ENCODE results near the gene KRTAP10-7. TPM values are rescaled to one million over a fixed set of nuclear protein-coding genes. Genes with fewer than 3 reads are reported as not detected.

The KRTAP10-7 gene
- total RNA-seq, 1 experiment from 2014 or later, result not detected

DNA sequence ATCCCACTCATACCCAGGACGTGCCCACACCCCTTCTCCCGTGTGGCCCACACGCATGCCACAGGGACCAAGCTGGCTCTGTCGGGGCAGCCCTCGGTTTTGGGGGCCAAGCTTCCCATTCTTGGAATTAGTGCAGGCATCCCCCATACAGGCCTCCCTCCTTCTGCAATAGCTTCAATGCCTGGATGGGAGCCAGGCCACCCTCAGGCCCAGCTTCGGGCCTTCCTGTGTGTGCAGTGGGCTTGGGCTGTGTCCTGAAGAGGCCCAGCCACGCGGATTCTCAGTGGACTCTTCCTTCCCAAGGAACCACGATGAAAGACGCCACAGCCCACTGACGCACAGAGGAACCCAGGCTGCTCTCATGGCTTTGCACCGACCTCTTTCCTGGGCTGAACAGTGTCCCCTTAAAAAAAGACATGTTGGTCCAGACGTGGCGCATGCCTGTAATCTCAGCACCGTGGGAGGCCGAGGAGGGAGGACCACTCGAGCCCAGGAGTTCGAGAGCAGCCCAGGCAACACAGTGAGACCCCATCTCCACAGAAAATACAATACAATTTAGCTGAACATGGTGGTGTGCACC lies 49.2 kb downstream of the KRTAP10-7 start:
- Mint-ChIP-seq H3K4me1 (peaks cover 14 to 20% of the 10 kb centered on the region in 2 experiments), H3K27me3 (ENCODE audit: low read depth) (peaks cover 15% of the 10 kb centered on the region), H3K27ac (no peak overlapping the region; a peak in 1 of 7 replicates), H3K36me3 (ENCODE audit: insufficient read depth in 1 of 3, low read depth in 3 of 3) (peaks cover 11 to 16% (median 11%) of the 10 kb centered on the region in 3 experiments), H3K4me3 (no peak overlapping the region), H3K9me3 (peaks cover 15 to 19% of the 10 kb centered on the region in 2 experiments)
- no peaks in the 10 kb centered on the region for H3K4me1 ChIP-seq (ENCODE audit: insufficient read depth, low read length)
- no CpG with 5 or more reads among the region's 18 CpGs for WGBS (ENCODE audit: extremely low coverage, insufficient read length, low lambda C conversion rate)
- no peak overlapping the region for H2BK20ac ChIP-seq (ENCODE audit: low read depth, low read length, poor library complexity, severe bottlenecking)
- H3K27ac ChIP-seq (ENCODE audit: insufficient read length, low read depth, low read length), result no peak overlapping the region
- no peaks in the 10 kb centered on the region for H4K20me1 ChIP-seq (ENCODE audit: control insufficient read depth, insufficient read depth, insufficient read length)
- no peak overlapping the region for H2AFZ ChIP-seq (ENCODE audit: low read length)
- H3K4me2 ChIP-seq (ENCODE audit: insufficient read depth, insufficient read length, low read length), result no peak overlapping the region
- no peak overlapping the region for H2BK120ac ChIP-seq (ENCODE audit: low read depth, low read length, poor library complexity, severe bottlenecking)
- no peak overlapping the region for H2BK5ac ChIP-seq (ENCODE audit: insufficient read length, low read length)
- no peaks in the 10 kb centered on the region for H3K79me2 ChIP-seq (ENCODE audit: insufficient read depth, low read length)
- DNase-seq, result no peak
- no peak overlapping the region for H2AK5ac ChIP-seq (ENCODE audit: insufficient read length, low read length)
- no peak overlapping the region for H2BK15ac ChIP-seq (ENCODE audit: low read depth, low read length)
- H4K5ac ChIP-seq (ENCODE audit: insufficient read length, low read depth, low read length), result no peak overlapping the region
- no peak overlapping the region for H2BK12ac ChIP-seq (ENCODE audit: insufficient read length, low read depth, low read length)
- no peak overlapping the region for H3T11ph ChIP-seq (ENCODE audit: low read length)
- peaks cover 2% of the 10 kb centered on the region for H3K23me2 ChIP-seq (ENCODE audit: insufficient read length, low read depth, low read length, poor library complexity, severe bottlenecking)
- H4K91ac ChIP-seq (ENCODE audit: insufficient read length, low read depth, low read length), result no peak overlapping the region
- H3K9ac ChIP-seq (ENCODE audit: extremely low read depth, insufficient read length, low read length), result no peak overlapping the region
- H3K27me3 ChIP-seq (ENCODE audit: insufficient read depth, low read length), result no peaks in the 10 kb centered on the region
- no peak overlapping the region for H3K56ac ChIP-seq (ENCODE audit: insufficient read length, low read depth, low read length)
- H3K9me3 ChIP-seq (ENCODE audit: control insufficient read depth, low read depth, low read length), result no peaks in the 10 kb centered on the region
- no peaks in the 10 kb centered on the region for H3K79me1 ChIP-seq (ENCODE audit: insufficient read depth, low read depth, low read length, poor library complexity, severe bottlenecking)
- H3K18ac ChIP-seq (ENCODE audit: insufficient read length, low read depth, low read length), result no peak overlapping the region
- H4K8ac ChIP-seq (replicated peaks; ENCODE audit: insufficient read length, low read depth, low read length), result no peak overlapping the region
- no peak for TF ChIP-seq CTCF (conservative IDR thresholded peaks at IDR 0.05)
- no peak overlapping the region for H3K14ac ChIP-seq (ENCODE audit: insufficient read depth, low read length)
- no peak overlapping the region for H3K23ac ChIP-seq (ENCODE audit: insufficient read length, low read depth, low read length)
- no peak overlapping the region for H3K4ac ChIP-seq (ENCODE audit: low read depth, low read length)

All from H9 (cell line).